HS-5 (cell line): ENCODE measurements around the gene SPECC1.
"Not testable (repeated sequence)": the region's sequence is repeated elsewhere in the genome, so short reads cannot be mapped to it uniquely, and the experiment has no call there.

Experiments
- DNase-seq: peaks from one replicate; pipeline ENCODE4 v3.0.0-alpha.2; 2012; ENCODE audit warnings: low read depth

The SPECC1 gene

GRCh38 chr17:20207262-20207985 lies 198.3 kb downstream of the SPECC1 start:
- DNase-seq = no peak

GRCh38 chr17:20208717-20209116 lies 199.6 kb downstream of the SPECC1 start:
- DNase-seq = no peak

GRCh38 chr17:20210180-20210579 lies 201.0 kb downstream of the SPECC1 start:
- no peak for DNase-seq

DNA sequence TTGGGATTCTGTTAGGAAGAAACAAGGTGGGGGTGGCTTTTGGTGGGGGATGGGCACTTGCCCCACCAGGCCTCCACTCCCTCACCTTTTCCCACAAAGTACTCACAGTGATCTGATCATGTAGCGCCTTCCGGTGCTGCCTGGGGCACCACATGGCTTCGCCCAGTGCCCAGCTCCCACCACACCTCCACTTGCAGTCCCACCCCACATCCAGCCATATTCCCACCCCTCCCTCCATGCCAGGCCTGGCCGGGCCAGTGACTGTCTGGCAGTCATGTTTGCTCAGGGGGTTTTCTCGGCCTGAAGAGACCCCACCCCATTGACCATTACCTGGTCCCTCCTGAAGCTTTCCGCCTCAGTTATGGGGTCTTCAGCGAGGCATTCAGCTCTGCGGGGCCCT lies 201.5 kb downstream of the SPECC1 start:
- no peak for DNase-seq

GRCh38 chr17:20211246-20211645 lies 202.1 kb downstream of the SPECC1 start:
- no peak for DNase-seq

DNA sequence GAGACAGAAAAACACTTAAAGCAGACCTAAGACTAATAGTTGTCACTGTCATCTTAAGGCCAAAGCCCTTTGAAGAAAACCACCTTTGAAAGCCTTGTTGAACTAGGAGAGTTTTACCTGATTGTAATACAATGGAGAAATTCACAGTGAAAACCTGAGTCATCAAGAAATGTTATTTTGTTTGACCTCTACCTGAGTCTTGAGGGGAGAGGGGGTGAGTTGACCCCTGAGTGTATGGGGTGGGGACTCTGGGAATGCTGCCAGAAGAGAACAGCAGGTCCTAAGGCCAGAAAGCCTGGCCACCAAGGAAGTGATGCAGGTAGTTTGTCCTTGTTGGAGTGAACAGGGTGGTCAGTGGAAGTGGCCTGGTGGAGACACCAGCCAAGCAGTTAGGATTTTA lies 204.3 kb downstream of the SPECC1 start:
- DNase-seq = no peak

DNA sequence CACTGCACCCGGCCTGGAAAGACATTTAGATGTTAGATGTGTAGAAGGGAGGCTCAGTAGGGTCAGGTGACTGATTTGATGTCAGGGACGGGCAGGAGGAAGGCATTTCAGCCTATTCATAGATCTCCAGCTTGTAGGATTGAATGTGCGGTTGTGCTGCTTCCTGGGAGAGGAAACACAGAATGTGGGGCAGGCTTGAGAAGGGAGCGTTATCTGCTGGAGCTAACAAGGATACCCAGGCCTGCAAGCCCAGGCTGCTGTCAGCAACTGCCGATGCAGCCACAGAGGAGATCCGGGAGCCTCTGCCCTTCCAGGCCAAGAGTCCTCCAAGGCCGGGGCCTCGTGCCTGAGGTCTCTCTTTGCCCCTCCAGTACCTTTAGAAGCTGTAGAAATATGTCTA lies 205.6 kb downstream of the SPECC1 start:
- DNase-seq = no peak

DNA sequence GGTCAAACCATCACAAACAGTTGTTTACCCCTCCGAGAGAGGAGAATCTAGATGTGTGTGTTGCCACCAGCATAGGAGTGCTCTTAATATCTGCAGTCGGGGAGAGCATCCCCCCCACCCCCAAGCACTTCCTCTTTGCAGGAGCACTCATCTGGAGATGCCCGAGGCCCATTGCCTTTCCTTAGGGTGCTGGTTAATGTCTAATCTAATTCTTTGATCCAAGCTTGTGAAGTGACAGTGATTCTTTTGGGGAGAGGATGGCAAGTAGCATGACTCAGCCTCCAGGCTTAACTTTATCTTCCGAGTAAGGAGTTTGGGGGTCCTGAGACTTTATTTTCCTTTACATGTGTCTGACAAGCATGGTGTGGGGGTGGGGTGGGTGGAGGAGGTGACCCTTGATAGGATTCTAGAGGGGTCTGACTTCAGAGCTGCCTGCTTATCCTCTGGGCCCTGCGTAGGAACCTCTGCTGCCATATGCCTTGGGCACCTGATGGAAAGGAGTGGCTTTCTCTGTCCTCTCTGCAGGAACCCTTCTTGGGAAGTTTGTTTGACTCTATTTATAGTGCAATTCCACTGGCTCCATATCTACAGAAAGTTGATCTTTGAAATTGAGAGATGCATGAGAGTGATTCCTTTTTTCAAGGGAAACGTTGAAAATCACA lies 207.1 kb downstream of the SPECC1 start:
- no peak for DNase-seq

DNA sequence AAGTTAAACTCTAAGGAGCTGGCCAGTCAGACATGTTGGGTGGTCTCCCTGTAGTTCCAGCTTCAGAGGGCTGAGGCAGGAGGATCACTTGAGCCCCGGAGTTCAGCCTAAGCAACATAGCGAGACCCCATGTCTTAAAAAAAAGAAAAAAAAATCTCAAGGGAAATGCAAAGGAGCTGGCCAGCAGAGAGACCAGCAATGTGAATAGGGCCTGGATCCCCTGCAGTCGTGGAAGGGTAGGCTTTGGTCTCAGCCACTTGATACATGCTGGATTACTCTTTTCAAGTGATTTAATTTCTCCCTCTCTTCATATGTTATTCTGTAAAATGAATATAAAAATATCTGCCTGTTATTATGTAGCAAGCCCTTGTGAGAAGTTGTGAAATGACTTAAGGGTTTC lies 207.7 kb downstream of the SPECC1 start:
- no peak for DNase-seq

DNA sequence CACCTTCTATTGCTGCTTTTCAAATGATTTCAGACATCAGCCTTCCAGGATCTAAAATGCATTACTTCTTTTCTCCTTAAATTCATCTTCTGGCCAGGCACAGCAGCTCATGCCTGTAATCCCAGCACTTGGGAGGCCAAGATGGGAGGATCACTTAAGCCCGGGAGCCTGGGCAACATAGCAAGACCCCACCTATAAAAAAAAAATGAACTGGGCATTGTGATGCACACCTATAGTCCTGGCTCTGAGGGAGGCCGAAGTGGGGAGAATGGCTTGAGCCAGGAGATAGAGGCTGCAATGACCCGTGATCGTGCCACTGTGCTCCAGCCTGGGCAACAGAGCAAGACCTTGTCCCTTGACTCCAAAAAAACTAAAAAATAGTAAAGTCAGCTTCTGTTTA lies 208.5 kb downstream of the SPECC1 start:
- no peak for DNase-seq

- DNase-seq = no peak
These were observed 209.1 kb downstream of the SPECC1 start for GRCh38 chr17:20218272-20218671.

DNA sequence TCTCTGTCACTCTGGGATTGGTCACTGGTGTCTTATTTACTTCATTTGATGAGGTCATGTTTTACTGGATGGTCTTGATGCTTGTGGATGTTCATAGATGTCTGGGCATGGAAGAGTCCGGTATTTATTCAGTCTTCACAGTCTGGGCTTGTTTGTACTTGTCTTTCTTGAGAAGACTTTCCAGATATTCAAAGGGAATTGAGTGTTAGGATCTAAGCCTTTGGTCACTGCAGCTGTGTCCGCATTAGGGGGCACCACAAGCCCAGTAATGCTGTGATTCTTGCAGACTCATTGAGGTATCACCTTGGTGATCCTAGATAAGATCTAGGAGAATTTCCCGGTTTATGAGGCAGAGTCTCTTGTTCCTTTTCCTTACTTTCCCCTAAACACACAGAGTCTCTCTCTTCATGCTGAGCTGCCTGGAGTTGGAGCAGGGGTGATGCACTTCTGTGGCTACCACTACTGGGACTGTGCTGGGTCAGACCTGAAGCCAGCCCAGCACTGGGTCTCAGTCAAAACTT lies 214.7 kb downstream of the SPECC1 start:
- DNase-seq = no peak

DNA sequence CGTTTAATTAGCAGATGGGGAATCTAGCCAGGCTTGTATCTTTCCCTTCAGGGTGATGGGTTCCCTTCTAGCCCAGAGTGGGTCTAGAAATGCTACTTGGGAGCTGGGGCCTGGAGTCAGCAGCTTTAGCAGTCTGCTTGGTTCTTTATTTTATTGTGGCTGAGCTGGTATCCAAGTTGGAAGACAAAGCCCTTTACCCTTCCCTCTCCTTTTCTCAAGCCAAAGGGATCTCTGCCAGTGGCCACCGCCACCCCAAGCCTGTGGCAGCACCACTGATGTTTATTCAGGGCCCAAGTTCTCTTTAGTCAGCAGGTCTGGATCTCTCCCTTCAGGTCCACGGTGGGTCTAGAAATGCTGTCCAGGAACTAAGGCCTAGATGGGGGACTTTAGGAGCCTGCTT lies 215.2 kb downstream of the SPECC1 start:
- DNase-seq = no peak

DNA sequence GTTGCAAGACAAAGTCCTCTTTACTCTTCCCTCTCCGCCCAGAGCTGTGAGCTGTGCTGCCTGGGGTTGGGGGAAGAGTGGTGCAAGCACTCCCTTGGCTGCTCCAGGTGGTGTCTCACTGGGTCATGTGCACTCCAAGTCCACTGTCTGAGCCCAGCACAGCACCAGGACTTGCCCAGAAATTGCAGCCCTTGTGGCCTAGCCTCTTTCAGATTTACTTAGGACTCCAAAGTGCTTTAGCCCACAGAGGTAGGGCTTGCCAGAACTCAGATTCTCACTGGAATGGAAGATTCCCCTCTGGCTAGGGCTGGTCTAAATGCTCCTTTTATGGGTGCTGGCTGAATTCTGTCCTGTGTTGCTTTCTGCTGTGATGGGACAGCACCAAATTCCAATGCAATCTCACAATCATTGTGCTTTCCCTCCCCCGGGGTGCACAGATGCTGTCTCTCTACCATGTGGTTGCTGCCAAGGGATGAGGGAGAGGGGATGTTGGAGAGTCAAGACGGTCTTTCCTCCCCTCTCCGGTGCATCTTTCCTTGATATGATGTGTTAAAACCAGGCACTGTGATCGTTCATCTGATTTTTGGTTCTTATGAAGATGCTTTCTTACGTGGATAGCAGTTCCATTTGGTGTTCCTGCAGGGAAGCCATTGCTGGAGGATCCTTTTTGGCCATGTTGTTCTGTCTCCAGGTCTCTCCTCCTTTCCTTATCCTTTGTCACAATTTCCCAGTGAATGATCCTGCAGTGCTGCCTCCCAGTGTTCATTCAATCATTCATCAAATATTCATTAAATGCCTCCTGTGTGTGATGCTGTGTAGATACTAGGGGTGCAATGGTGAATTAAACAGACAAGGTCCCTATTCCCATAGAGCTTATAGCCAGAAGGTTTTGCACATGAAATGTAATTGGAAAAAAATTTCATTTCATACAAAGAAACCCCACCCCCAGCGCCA lies 216.3 kb downstream of the SPECC1 start:
- no peak for DNase-seq

- DNase-seq = no peak
These were observed 217.8 kb downstream of the SPECC1 start for GRCh38 chr17:20226814-20227482.

DNA sequence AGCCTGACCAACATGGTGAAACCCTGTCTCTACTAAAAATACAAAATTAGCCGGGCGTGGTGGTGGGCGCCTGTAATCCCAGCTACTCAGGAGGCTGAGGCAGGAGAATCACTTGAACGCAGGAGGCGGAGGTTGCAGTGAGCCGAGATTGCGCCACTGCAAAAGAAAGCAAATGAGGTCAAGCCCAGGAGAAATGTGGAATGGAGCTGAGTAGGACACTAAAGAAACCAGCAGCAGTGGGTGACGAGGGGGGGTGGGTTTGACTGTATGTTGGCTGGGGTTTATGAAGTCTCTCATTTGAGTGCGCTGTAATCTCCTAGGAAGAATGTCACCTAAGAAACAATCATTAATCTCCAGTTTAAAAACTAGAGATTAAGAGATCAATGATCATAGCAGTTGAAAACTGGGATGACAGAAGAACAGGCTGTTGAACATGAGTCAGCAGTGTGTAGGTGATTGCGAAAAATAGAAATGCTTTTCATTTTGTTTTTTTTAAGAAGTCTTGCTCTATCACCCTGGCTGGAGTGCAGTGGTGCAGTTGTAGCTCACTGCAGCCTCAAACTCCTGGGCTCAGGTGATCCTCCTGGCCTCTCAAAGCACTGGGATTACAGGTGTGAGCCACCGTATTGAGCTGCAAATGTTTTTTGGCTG lies 218.7 kb downstream of the SPECC1 start:
- DNase-seq = not testable (repeated sequence)

DNA sequence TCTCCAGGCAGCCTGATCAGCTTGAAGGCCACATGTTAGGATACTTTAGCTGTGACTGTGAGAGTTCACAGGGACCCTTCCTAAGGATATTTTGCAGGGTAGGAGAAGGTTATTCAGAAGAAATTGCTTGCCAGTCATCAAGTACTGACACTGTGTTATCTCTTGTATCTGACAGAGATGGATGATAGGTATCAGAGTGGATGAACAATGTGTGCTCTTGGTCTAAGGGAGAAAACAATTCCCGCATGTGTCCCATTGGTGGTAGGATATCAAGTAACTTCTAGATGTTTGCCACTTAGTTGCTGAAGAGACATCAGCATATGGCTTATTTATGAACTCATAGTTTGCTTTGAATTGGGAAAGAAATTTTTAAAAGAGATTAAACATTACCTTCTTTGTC lies 219.3 kb downstream of the SPECC1 start:
- no peak for DNase-seq

GRCh38 chr17:20228860-20229259 lies 219.7 kb downstream of the SPECC1 start:
- no peak for DNase-seq

GRCh38 chr17:20230924-20231323 lies 221.8 kb downstream of the SPECC1 start:
- no peak for DNase-seq

DNA sequence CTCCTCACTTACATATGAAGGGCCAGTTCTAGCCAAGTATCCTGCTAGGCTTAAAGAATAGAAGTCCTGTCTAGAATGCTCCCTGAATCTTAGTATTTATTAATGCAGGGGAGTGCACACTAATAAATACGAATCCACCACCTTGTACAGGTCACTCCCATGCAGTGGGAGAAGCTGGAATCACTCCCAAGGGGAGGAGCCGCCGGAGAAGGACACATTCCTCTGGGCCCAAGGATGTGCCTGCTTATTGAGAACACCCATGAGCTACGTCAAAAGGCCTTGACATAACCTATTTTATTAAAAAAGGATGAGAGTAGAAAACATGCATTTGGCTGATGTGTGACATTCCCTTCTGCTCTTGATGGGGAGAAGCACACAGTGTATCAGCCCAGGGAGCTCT lies 223.5 kb downstream of the SPECC1 start:
- DNase-seq = no peak

DNA sequence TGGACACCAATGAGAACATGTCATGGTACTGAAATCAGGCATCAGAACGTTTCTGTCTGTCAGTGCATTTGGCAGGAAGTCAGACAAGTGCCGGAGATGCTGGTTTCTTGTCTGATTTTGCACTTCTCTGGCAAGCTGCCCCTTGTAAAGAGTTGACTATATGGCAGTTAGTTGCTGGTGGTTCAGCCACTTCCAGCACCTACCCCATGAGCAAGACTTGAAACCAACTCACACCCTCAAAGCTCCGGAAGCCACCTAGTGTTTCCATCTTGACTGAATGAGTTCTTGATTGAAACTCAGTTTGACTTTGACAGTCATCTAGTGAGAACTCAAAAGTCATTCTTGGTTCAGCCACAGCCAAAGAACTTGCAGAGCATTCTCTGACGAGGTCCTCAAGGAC lies 225.1 kb downstream of the SPECC1 start:
- DNase-seq = no peak
